Globus pallidus (tissue), 1 donor: Measurements from ENCODE around the gene PRIM2.
"Not testable (repeated sequence)": the region's sequence is repeated elsewhere in the genome, so short reads cannot be mapped to it uniquely, and the experiment has no call there.

ENCODE experiments used
- DNase-seq: peaks from one replicate; pipeline ENCODE4 v3.0.0-alpha.2; 2015; ENCODE audit warnings: low spot score

The PRIM2 gene

DNA sequence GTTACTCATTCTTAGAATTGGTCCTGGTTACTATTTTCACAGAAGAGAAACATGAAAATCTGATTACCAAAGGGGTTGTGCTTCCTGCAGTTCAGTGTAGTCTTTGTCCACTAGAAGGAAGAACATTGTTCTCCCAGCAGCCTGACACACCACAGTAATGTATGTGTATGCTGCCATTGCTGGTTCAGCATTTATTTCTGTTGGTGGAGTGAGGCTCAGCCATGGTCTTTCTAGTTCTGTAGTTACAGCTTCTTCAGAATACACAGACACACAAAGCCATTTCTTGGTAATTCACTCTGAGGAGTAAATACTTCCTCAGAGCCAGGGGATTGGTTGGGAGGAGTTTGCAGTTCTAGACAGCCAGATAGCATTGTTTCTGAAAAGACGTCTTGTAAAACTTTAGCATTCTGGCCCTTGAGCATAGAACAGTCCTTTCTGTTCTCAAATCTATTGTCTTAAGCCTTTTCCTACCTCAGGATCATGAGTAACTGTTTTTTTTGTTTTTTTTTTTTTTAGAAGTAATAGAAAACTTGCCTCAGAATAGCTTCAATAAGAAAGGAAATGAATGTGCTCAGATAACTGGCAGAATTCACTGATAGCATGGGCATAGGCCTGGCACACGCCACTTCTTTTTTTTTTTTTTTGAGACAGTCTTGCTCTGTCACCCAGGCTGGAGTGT is 128.5 kb downstream of the PRIM2 start:
- not testable (repeated sequence) for DNase-seq

DNA sequence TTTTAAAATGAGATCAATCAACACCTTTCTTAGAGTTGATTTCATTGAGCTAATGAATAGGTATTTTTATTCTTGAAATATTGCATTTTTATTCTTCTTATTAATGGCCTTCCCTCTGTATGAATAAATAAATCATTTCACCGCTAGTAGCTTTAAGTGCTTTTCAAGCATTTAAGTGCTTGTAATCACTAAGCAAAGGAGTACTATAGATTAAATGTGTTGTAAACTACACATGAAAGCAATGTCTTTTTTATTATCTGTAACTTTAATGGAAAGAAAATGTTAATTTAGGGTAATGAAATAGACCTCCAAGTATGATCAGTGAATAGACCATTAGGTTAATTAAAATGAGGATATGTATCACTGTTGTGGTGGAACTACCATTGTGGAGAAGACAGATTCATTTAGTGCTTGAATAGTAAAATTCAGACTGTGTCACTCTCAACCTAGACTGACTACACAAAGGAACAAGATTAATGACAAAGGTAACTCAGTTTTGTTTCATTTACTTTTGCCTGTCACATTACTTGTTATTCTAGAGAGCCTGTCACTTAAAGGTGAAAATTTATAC is 132.2 kb downstream of the PRIM2 start:
- DNase-seq = not testable (repeated sequence)

DNA sequence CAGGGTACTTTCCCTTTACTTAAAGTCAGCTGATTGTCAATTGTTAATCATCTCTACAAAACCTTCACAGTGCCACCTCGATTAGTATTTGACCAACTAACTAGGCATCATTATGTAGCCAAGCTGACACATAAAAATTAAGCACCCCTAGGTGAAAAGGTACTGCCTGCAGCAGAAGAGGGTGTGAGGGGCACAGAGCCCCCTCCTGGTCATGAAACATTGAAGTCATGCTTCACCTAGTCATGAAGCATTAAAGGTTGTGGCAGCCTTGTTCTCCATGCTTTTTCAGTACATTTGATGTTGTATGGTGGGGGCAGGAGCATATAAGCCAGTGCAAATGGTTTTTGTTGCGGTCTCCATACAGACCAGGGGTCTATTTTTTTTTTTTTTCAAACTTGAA is 142.4 kb downstream of the PRIM2 start:
- DNase-seq = not testable (repeated sequence)

DNA sequence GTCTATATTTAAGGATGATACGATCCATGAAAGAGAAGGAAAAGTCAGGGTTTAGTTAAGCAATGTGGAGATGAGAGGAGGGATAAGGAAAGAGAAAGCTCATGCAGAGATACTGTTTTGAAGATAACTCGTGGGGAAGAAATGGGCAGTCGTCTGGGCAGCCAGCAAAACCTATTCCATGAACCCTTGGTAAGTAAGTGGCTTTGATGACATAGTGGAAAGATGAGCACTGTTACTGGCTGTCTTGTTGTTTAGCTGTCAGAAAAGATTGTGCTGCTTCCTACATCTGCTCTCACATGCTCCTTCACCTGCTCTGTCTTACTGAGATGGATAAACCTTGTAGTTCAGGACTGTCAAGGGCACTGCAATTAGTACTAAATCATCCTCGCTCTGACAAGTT is 143.6 kb downstream of the PRIM2 start:
- not testable (repeated sequence) for DNase-seq

DNA sequence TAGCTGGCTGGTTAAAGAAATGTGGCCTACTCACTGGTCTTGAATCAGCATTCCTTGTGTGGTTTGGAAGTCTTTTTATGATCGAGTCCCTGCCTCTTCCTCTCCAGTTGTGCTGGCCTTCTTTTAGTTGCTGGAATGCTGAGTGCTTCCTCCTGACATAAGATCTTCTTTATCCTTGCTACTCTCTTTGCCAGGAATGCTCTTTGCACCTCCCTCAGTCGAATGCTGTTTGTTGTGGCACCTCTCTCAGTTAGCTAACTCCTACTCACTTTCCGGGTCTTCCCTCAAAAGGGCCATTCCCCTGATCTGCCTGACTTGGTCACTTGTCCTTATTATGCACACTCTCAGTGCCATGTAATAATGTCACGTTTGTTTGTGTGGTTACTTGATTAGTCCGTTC is 146.4 kb downstream of the PRIM2 start:
- not testable (repeated sequence) for DNase-seq

DNA sequence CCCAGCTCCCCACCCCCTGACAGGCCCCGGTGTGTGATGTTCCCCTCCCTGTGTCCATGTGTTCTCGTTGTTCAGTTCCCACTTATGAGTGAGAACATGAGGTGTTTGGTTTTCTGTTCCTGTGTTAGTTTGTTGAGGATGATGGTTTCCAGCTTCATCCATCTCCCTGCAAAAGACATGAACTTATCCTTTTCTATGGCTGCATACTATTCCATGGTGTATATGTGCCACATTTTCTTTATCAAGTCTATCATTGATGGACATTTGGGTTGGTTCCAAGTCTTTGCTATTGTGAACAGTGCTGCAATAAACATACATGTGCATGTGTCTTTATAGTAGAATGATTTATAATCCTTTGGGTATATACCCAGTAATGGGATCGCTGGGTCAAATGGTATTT is 148.5 kb downstream of the PRIM2 start:
- DNase-seq = not testable (repeated sequence)

DNA sequence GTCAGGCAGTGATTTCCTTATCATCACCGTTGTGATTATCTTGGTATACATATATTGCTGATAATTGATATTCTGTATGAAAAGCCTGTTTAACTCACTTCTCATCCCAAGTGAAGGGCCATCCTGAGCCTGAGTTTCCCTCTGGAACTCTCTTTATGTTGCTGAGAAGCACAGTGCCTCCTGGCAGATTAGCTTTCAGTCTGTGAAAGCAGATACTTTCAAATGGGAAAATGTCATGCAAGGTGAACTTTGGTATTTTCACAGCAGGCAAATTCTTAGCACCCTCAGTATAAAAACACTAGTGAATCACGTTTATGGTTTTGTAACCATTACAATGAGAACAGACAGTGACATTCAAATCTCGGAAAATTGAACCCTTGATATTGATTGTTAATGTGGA is 151.6 kb downstream of the PRIM2 start:
- DNase-seq = no peak

DNA sequence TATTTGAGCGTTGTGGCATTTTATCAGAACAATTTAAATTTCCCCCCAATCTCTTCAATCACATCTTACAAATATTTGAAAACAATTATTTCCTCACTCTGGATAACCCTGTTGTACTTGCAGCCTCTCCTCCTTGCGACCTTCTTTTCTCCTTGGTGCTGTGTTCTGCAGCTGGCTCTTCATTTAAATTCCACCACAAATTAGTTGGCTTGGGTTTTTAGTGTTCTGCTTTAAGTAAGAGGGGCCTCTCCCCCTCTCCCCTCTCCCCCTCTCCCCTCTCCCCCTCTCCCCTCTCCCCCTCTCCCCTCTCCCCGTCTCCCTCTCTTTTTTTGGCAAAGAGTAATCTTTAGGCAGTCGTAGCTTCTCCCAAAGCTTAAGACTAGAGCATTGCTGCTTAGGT is 152.7 kb downstream of the PRIM2 start:
- DNase-seq = not testable (repeated sequence)

DNA sequence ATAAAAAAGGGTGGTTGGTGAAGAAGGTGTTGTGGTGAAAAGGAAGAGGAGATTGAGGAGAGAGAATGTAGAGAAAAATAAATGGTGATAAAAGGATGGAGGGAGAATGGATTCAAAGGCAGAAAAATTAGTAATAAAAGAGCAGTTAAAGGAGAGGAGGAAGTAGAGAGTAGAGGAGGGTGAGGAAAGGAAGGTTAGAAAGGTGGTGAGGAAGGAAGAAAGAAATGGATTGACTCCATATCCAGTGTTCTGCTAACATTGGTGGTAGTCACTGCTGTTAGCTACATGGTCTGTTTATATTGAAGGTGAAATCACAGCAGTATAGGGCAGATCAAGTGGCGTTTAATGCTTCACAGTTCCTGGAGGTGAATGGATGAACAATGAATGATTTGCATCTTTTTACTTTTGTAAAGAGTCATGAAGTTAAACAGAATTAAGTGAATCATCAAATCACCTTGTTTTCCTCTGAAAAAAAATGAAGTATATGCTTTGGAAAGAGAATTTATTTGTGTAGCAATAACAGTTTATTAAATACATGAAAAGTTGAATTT is 154.0 kb downstream of the PRIM2 start:
- DNase-seq = not testable (repeated sequence)

DNA sequence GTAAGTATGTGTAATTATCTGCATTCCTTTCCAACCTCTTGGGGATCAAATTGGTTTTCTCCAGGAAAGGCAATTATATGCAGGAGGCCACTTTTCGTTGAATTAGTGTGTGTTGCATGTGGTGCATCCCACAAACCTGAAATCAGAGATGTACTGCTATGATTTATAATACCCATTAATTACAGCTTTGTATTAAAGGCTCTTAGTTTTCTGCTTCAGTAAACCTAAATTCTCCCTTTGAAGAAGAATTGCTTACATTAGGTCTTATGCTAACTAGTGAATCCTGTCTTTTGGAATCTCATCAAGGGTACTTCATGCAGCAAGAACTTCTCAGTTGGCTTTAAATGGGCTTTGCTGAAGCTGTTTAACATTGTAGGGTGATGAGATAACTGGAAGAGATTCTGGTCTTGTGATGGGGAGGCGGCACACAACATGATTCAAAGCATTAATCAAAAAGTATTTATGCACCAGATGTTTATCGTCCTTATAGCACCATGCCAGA is 155.5 kb downstream of the PRIM2 start:
- not testable (repeated sequence) for DNase-seq

DNA sequence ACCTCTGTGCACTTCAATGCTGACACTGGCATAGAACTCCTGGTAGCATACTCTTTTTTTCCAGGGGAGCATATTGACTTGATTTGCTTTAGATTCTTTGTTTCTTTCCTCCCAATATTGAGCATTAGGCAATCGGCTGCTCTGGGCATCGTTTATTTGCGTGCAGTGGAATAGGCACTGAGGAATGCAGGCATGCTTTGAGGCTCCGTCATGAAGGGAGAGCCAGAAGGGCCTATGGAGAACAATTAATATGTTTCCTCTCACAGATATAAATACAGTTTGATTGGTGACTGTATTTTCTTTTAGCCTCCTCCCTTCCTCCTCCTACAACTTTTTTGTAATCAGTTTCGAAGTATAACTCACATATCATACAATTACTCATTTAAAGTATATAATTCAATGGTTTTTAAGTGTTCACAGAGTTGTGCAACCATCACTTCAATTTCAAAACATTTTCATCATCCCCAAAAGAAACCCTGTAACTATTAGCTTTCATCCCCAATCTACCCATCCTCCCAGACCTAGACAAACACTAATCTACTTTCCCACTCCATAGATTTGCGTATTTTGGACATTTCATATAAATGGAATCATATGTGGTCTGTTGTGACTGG is 157.5 kb downstream of the PRIM2 start:
- DNase-seq = not testable (repeated sequence)

DNA sequence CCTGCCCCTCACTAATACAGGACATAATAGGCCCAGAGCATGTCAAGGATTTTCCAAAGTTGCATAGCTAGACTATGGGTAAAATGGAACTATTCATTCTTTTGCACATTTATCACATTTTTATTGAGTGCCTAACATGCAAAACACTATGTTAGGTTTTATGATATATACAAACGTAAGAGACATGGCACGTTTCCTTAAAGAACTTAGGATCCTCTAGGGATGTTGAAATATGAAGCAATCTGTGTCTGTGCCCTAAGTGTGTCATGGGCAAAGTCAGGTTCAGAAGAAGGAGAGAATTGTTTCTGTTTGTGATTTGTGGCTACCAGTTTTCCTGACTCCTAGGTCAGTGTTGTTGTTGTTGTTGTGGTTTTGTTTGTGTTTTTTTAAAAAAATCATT is 158.2 kb downstream of the PRIM2 start:
- not testable (repeated sequence) for DNase-seq

DNA sequence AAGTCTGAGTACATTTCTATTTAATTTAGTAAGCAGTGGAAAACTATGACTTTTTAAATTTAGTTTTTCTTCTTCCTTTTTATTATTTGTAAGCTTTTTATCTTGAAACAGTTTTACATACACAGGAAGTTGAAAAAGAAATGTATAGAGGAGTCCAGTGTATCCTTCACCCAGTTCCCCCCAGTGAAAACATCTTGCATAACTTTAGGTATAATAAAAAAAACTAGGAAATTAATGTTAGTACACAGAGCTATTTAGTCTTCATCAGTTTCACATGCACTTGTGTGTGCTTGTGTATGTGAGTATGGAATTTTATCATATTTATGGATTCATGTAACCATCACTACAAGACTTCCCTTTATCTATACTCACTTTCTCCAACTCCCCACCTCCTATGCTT is 162.8 kb downstream of the PRIM2 start:
- DNase-seq = not testable (repeated sequence)

DNA sequence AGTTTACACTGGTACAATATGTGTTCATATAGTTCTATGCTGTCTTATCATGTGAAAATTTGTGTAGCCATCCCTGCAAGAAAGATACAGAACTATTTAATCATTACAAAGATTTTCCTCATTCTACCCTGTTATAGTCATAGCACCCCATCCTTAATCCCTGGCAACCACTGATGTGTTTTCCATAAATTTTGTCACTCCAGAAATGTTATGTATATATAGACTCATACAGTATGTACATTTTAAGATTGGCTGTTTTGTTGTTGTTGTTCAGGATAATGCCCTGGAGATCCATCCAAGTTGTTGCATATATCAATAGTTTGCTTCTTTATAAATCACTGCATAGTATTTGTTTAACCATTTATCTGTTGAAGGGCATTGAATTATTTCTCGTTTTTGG is 163.7 kb downstream of the PRIM2 start:
- not testable (repeated sequence) for DNase-seq

DNA sequence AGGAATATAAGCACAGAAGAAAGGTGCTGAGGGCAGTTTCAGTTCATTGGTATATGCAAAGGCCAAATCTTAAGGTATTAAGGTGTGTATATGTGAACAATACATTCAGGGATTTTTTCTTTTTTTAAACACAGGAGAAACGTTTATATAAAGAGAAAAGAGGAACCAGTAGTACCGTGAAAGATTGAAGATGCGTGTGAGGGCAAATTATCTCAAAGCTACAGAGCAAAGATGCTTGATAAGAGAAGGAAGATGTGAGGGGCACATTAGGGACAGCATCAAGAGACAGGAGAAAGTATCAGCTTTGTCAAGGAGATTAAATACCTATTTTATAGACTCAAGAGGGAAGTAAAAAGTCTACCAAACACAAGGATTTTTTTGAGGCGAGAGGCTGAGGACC is 165.0 kb downstream of the PRIM2 start:
- not testable (repeated sequence) for DNase-seq

DNA sequence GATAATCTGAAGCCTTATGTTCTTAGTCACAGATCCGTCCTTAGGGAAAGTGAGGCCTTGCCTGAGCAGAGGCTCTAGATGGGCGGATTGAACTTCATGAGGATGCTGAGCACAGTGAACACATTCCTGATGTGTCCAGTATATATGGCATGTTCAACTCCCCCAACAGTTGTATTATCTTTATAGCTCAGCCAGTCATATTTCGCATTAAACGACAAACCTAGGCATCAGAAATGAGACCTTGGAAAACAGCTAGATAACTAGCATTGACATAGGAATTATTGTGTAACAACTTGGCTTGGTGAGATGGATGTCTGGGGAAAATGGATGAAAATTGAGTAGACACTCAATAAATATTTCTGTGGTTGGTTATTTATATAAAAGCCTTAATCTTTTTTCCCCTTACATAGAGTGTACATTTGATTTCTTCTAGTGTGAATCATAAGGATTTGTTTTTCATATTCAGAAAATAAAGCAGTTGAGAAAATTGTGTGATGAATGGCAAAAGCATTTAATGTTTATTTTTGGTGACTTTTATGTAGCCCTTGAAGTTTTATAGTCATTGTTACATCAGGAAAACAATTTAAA is 169.2 kb downstream of the PRIM2 start:
- DNase-seq = not testable (repeated sequence)

DNA sequence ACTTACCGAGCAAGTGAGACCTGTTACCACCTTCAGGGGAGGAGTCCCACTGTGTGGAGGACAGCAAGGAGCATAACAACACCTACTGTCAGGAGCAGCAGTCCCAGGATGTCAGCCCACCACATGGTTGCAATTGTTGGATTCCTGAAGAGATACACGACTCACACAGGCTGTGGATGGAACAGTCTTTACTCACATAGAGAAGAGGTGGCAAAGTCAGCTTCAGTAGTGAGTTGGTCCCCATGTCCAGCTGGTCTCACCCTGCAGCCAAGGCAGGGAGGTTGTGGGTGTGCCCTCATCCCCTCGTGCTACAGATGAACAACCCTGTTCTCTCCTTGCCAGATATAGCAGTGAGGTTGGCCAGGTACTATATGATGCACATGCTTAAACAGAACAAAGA is 171.1 kb downstream of the PRIM2 start:
- not testable (repeated sequence) for DNase-seq

DNA sequence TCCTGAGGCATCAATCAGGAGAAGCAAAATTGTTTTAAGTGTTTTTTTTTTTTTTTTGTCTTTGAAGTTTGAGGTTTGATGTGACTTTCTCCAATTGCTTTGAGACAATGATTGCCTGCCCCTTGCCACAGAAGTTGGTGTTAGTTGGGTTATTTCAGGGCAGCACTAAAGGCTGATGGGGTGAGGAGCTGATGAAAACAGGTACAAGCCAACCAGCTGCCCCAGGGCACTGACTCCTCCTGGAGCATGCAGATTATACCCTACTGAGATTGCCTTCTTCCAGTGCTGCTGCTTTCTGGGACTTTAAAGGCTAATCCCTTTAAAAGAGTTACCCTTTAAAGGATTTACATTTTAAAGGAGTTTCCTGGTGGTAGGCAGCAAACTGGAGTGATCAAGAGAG is 172.5 kb downstream of the PRIM2 start:
- not testable (repeated sequence) for DNase-seq

DNA sequence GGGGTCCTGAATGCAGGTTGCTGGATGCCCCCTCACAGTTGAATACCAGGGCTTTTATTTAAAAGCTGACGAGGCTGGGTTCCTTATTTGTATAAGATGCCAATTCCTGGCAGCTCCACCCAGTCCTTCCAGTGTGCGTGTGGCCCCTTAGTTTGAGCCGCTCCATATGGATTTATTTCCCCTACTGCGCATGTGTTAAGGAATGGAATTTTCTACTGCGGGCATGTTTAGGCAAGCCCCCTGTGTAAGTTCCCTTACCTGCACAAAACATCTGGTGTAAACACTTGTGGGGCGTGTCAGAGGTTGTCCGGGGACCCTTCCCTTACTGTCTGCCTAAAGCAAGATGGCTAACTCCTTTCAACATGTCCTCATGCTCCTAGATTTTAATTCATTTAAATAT is 174.4 kb downstream of the PRIM2 start:
- DNase-seq = not testable (repeated sequence)

DNA sequence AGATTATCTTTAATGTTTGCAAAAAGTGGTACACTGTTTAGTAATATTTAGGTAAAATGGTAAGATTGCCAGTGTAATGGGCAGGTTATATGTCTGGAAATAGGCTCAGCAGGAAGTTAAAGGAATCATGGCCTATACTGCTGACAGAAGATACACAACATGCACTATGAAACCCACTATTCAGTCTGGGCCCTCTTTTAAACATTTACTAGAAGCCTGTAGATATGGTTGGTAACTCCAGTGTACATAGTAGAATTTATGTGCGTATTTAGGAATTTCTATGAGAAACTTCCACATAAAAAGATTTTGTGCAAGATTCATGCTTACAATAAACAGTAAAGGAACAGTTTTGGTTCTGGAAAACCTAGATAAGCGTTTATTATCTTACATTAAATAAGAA is 178.8 kb downstream of the PRIM2 start:
- not testable (repeated sequence) for DNase-seq

DNA sequence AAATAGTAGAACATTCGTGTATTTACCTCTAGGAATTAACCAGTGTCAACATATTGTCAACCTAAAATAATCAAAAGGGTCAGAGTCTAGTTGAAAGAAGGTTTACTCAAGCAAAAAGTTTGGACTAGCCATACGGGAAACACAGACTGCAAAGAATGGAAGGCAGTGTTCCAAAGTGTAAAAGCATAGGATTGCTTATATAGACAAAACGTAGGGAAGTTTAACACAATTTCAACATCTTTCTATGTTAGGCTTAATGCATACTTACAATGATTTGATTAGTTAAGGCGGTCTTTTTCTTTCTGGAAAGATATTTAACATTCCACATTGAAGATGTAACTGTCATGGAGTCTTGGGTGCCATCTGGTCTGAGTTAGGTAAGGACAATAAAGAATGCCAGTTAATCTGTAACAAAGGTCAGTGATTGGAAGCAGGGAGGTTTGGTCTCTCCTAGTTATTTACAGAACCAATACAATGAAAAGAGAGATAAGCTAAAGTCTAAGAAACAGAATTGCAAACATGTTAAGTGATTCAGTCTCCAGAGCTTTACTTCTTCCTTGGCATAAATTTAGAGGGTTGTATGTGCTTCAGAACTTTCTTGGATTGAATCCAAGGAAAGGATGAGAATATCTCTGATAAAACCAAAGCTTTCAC is 183.1 kb downstream of the PRIM2 start:
- not testable (repeated sequence) for DNase-seq

DNA sequence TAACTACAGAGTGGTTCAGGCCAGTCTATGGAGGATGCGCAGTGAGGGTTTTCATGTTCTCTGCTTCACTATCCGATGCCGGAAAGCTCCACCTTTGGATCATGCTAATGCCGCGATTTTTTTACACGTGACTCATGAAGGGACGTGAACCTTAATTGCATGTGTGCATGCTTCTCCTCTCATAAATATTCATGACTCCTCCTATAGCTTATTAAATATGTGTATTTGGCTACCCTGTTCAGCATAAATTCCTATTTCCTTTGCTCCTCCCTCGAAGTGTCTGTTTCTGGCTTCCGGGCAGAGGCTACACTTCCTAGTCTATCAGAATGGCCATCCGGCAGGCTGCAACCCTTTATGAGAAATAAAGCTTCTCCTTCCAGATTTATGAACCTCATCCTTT is 185.0 kb downstream of the PRIM2 start:
- DNase-seq = not testable (repeated sequence)
